ENCODE measurements around the gene APH1B.

Gene APH1B

GRCh38 chr15:63327648-63328421 is 50.4 kb downstream of the APH1B start:
- H3K27ac ChIP-seq (ENCODE audit: low read length), result no peak overlapping the region
- no peaks in the 10 kb centered on the region for H3K36me3 ChIP-seq (ENCODE audit: control insufficient read depth, insufficient read depth, low read length)
- H3K4me1 ChIP-seq (ENCODE audit: control insufficient read depth, insufficient read depth, low read length), result no peaks in the 10 kb centered on the region; the same call in none of the 2 replicates
- no peaks in the 10 kb centered on the region for H3K9me3 ChIP-seq (ENCODE audit: control insufficient read depth, insufficient read depth, low read length)
- DNase-seq (ENCODE audit: low read depth, low spot score), result no peak
- WGBS (ENCODE audit: insufficient coverage, insufficient read length), result no CpG with 5 or more reads among the region's 12 CpGs
- H3K27me3 ChIP-seq (ENCODE audit: control insufficient read depth, insufficient read depth, low read length), result no peaks in the 10 kb centered on the region
- no peak overlapping the region for H3K4me3 ChIP-seq (ENCODE audit: low read length)

GRCh38 chr15:63329567-63330350 is 52.4 kb downstream of the APH1B start:
- H3K27me3 ChIP-seq (ENCODE audit: control insufficient read depth, insufficient read depth, low read length), result no peaks in the 10 kb centered on the region
- no peak for DNase-seq (ENCODE audit: low read depth, low spot score)
- no peaks in the 10 kb centered on the region for H3K36me3 ChIP-seq (ENCODE audit: control insufficient read depth, insufficient read depth, low read length)
- no CpG with 5 or more reads among the region's 5 CpGs for WGBS (ENCODE audit: insufficient coverage, insufficient read length)
- no peak overlapping the region for H3K27ac ChIP-seq (ENCODE audit: low read length)
- no peaks in the 10 kb centered on the region for H3K9me3 ChIP-seq (ENCODE audit: control insufficient read depth, insufficient read depth, low read length)
- no peak overlapping the region for H3K4me3 ChIP-seq (ENCODE audit: low read length)
- H3K4me1 ChIP-seq (ENCODE audit: control insufficient read depth, insufficient read depth, low read length), result no peaks in the 10 kb centered on the region; the same call in 1 of the 2 replicates

- no peaks in the 10 kb centered on the region for H3K27me3 ChIP-seq (ENCODE audit: control insufficient read depth, insufficient read depth, low read length)
- H3K4me1 ChIP-seq (ENCODE audit: control insufficient read depth, insufficient read depth, low read length), result no peaks in the 10 kb centered on the region; the same call in 1 of the 2 replicates
- H3K9me3 ChIP-seq (ENCODE audit: control insufficient read depth, insufficient read depth, low read length), result no peaks in the 10 kb centered on the region
- no peak overlapping the region for H3K27ac ChIP-seq (ENCODE audit: low read length)
- DNase-seq (ENCODE audit: low read depth, low spot score), result no peak
- H3K36me3 ChIP-seq (ENCODE audit: control insufficient read depth, insufficient read depth, low read length), result no peaks in the 10 kb centered on the region
- no CpG with 5 or more reads among the region's 10 CpGs for WGBS (ENCODE audit: insufficient coverage, insufficient read length)
- H3K4me3 ChIP-seq (ENCODE audit: low read length), result no peak overlapping the region
Observed at GRCh38 chr15:63330926-63331325, 53.5 kb downstream of the APH1B start.

GRCh38 chr15:63331456-63331855 is 54.1 kb downstream of the APH1B start:
- H3K4me1 ChIP-seq (ENCODE audit: control insufficient read depth, insufficient read depth, low read length), result no peaks in the 10 kb centered on the region; the same call in 1 of the 2 replicates
- no peaks in the 10 kb centered on the region for H3K9me3 ChIP-seq (ENCODE audit: control insufficient read depth, insufficient read depth, low read length)
- H3K27ac ChIP-seq (ENCODE audit: low read length), result no peak overlapping the region
- H3K27me3 ChIP-seq (ENCODE audit: control insufficient read depth, insufficient read depth, low read length), result no peaks in the 10 kb centered on the region
- no peak overlapping the region for H3K4me3 ChIP-seq (ENCODE audit: low read length)
- DNase-seq (ENCODE audit: low read depth, low spot score), result no peak
- WGBS (ENCODE audit: insufficient coverage, insufficient read length), result no CpG with 5 or more reads among the region's 12 CpGs
- H3K36me3 ChIP-seq (ENCODE audit: control insufficient read depth, insufficient read depth, low read length), result no peaks in the 10 kb centered on the region

GRCh38 chr15:63332367-63333124 is 55.1 kb downstream of the APH1B start:
- Histone ChIP-seq H3K9me3 (ENCODE audit: control insufficient read depth, insufficient read depth, low read length) (no peaks in the 10 kb centered on the region), H3K4me1 (ENCODE audit: control insufficient read depth, insufficient read depth, low read length) (no peaks in the 10 kb centered on the region)

GRCh38 chr15:63334821-63335220 is 57.4 kb downstream of the APH1B start:
- H3K4me3 ChIP-seq (ENCODE audit: low read length), result no peak overlapping the region
- WGBS (ENCODE audit: insufficient coverage, insufficient read length), result no CpG with 5 or more reads among the region's 2 CpGs
- no peak for DNase-seq (ENCODE audit: low read depth, low spot score)
- H3K27me3 ChIP-seq (ENCODE audit: control insufficient read depth, insufficient read depth, low read length), result no peaks in the 10 kb centered on the region
- H3K9me3 ChIP-seq (ENCODE audit: control insufficient read depth, insufficient read depth, low read length), result no peaks in the 10 kb centered on the region
- H3K4me1 ChIP-seq (ENCODE audit: control insufficient read depth, insufficient read depth, low read length), result peaks cover 9% of the 10 kb centered on the region
- H3K27ac ChIP-seq (ENCODE audit: low read length), result no peak overlapping the region
- H3K36me3 ChIP-seq (ENCODE audit: control insufficient read depth, insufficient read depth, low read length), result no peaks in the 10 kb centered on the region

More at GRCh38 chr15:63332367-63333124, 55.1 kb downstream of the APH1B start:
- WGBS (ENCODE audit: insufficient coverage, insufficient read length), result no CpG with 5 or more reads among the region's 9 CpGs
- Histone ChIP-seq H3K36me3 (ENCODE audit: control insufficient read depth, insufficient read depth, low read length) (no peaks in the 10 kb centered on the region), H3K27ac (ENCODE audit: low read length) (no peak overlapping the region), H3K4me3 (ENCODE audit: low read length) (no peak overlapping the region), H3K27me3 (ENCODE audit: control insufficient read depth, insufficient read depth, low read length) (no peaks in the 10 kb centered on the region)
- DNase-seq (ENCODE audit: low read depth, low spot score), result no peak

GRCh38 chr15:63335543-63336240 is 58.3 kb downstream of the APH1B start:
- no peak overlapping the region for H3K27ac ChIP-seq (ENCODE audit: low read length)
- DNase-seq (ENCODE audit: low read depth, low spot score), result no peak

GRCh38 chr15:63337046-63337445 is 59.6 kb downstream of the APH1B start:
- Histone ChIP-seq H3K27ac (ENCODE audit: low read length) (no peak overlapping the region), H3K4me1 (ENCODE audit: control insufficient read depth, insufficient read depth, low read length) (peaks cover 19% of the 10 kb centered on the region), H3K36me3 (ENCODE audit: control insufficient read depth, insufficient read depth, low read length) (no peaks in the 10 kb centered on the region), H3K9me3 (ENCODE audit: control insufficient read depth, insufficient read depth, low read length) (no peaks in the 10 kb centered on the region), H3K4me3 (ENCODE audit: low read length) (no peak overlapping the region), H3K27me3 (ENCODE audit: control insufficient read depth, insufficient read depth, low read length) (no peaks in the 10 kb centered on the region)
- no CpG with 5 or more reads among the region's 4 CpGs for WGBS (ENCODE audit: insufficient coverage, insufficient read length)
- DNase-seq (ENCODE audit: low read depth, low spot score), result no peak

More at GRCh38 chr15:63335543-63336240, 58.3 kb downstream of the APH1B start:
- WGBS (ENCODE audit: insufficient coverage, insufficient read length), result no CpG with 5 or more reads among the region's 8 CpGs
- Histone ChIP-seq H3K9me3 (ENCODE audit: control insufficient read depth, insufficient read depth, low read length) (no peaks in the 10 kb centered on the region), H3K4me1 (ENCODE audit: control insufficient read depth, insufficient read depth, low read length) (peaks cover 17% of the 10 kb centered on the region), H3K4me3 (ENCODE audit: low read length) (no peak overlapping the region), H3K27me3 (ENCODE audit: control insufficient read depth, insufficient read depth, low read length) (no peaks in the 10 kb centered on the region), H3K36me3 (ENCODE audit: control insufficient read depth, insufficient read depth, low read length) (no peaks in the 10 kb centered on the region)

GRCh38 chr15:63338170-63338569 is 60.8 kb downstream of the APH1B start:
- Histone ChIP-seq H3K36me3 (ENCODE audit: control insufficient read depth, insufficient read depth, low read length) (no peaks in the 10 kb centered on the region), H3K4me1 (ENCODE audit: control insufficient read depth, insufficient read depth, low read length) (peaks cover 19% of the 10 kb centered on the region), H3K27me3 (ENCODE audit: control insufficient read depth, insufficient read depth, low read length) (no peaks in the 10 kb centered on the region), H3K27ac (ENCODE audit: low read length) (no peak overlapping the region), H3K9me3 (ENCODE audit: control insufficient read depth, insufficient read depth, low read length) (no peaks in the 10 kb centered on the region), H3K4me3 (ENCODE audit: low read length) (no peak overlapping the region)
- DNase-seq (ENCODE audit: low read depth, low spot score), result no peak

All from iPS DF 6.9 (cell line).